GM10266 (cell line): ENCODE results near the gene GPATCH1.
"Not testable (repeated sequence)": the region's sequence is repeated elsewhere in the genome, so short reads cannot be mapped to it uniquely, and the experiment has no call there.

Experiments used
- DNase-seq: peaks from one replicate; pipeline ENCODE4 v3.0.0; 2012; ENCODE audit errors: extremely low spot score
- CTCF ChIP-seq: IDR thresholded peaks from 2 replicates; pipeline ENCODE4 v1.5.1; 2012; ENCODE audit warnings: mild to moderate bottlenecking, low read depth; ENCODE audit not compliant: control insufficient read depth, insufficient read depth; ENCODE audit errors: missing control alignments

The GPATCH1 gene

GRCh38 chr19:33159893-33160292, 78.9 kb downstream of the GPATCH1 start:
- DNase-seq, result no peak
- TF ChIP-seq CTCF, result no peak

GRCh38 chr19:33161201-33161600, 80.2 kb downstream of the GPATCH1 start:
- no peak for TF ChIP-seq CTCF
- DNase-seq, result no peak

GRCh38 chr19:33163481-33163880, 82.5 kb downstream of the GPATCH1 start:
- no peak for DNase-seq
- no peak for TF ChIP-seq CTCF

GRCh38 chr19:33166037-33166436, 85.1 kb downstream of the GPATCH1 start:
- DNase-seq, result not testable (repeated sequence)

GRCh38 chr19:33167438-33167837, 86.5 kb downstream of the GPATCH1 start:
- TF ChIP-seq CTCF, result no peak
- no peak for DNase-seq

GRCh38 chr19:33168528-33168927, 87.5 kb downstream of the GPATCH1 start:
- no peak for DNase-seq
- TF ChIP-seq CTCF, result no peak

- TF ChIP-seq CTCF, result no peak
Observed at GRCh38 chr19:33171222-33171795, 90.3 kb downstream of the GPATCH1 start.

GRCh38 chr19:33171916-33172359, 91.0 kb downstream of the GPATCH1 start:
- no peak for DNase-seq
- no peak for TF ChIP-seq CTCF

More at GRCh38 chr19:33171222-33171795, 90.3 kb downstream of the GPATCH1 start:
- DNase-seq, result no peak
